ENCODE data around the gene LRRC49. TPM values are rescaled to one million over a fixed set of nuclear protein-coding genes. Genes with fewer than 3 reads are reported as not detected.

LRRC49 gene
- total and polyA plus RNA-seq, 4 donors = 3.0 to 24.3 (median 7.4) TPM

DNA sequence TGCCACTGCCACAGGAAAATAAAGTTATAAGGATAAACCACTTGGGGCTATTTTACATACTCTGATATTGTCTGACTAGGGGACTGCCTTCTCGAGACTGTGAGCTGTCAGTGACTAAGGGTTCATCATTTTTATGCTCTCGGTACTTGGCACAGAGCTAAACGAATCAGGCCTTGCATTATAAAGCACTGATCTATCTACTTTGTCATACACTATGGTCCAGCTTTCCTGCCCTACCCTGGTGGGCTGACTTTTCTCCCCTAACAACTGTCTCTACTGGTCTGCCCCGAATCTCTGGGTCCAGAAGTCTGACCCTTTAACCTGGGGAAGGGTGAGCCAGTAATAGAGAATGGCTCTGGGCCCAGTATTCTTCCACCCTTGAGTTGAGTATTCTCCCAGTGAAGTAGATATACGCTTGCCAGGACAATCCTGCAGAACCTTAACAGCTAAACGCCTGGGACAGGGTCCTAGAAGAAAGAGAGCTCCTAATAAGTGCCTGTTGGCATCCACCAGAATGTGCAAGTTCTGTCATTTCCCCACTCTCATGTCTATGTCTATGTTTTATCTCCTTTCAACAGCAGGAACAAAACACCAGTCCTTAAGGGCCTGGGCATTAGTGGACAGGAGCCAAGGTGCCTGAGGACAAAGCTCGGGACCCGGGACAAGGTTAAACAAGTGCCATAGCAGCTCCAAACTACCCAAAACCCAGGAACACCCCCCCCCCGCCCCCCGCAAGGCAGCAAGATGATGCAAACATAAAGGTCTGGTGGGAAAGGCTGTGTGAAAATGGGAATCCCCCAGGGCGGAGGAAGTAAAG, 39.9 kb upstream of the LRRC49 start:
- peaks cover 0 to 3% (median 2%) of the 10 kb centered on the region in 3 donors for H3K27me3 ChIP-seq (ENCODE audit: control insufficient read depth in 3 of 3, insufficient read depth in 3 of 3, low read length in 2 of 3)
- ATAC-seq (ENCODE audit: insufficient read depth, low FRiP score) (no peak), DNase-seq (peak in 1 of 3 donors; percentile 32)
- peaks cover 5 to 34% (median 12%) of the 10 kb centered on the region in 5 donors for H3K4me1 ChIP-seq (ENCODE audit: control insufficient read depth in 5 of 5, insufficient read depth in 5 of 5, low read length in 5 of 5)
- 53 to 70% methylated on average over 11 of the region's 11 CpGs for WGBS, 2 donors
- peak overlapping the region; percentile 23 to 92 for H3K27ac ChIP-seq (ENCODE audit: low read depth in 1 of 2, low read length in 1 of 2)
- H3K9me3 ChIP-seq (ENCODE audit: control insufficient read depth in 4 of 4, insufficient read depth in 3 of 4, low read length in 3 of 4) = no peaks in the 10 kb centered on the region
- peak overlapping the region; percentile 66 to 84 for H3K9ac ChIP-seq (ENCODE audit: insufficient read depth in 1 of 2, low read length in 2 of 2)
- peak overlapping the region; percentile 77 for H3K4me3 ChIP-seq
- H3K36me3 ChIP-seq (ENCODE audit: control insufficient read depth in 4 of 4, insufficient read depth in 4 of 4, low read length in 4 of 4) = peaks cover 0 to 14% (median 7%) of the 10 kb centered on the region in 4 donors
- TF ChIP-seq, protein P1, sequence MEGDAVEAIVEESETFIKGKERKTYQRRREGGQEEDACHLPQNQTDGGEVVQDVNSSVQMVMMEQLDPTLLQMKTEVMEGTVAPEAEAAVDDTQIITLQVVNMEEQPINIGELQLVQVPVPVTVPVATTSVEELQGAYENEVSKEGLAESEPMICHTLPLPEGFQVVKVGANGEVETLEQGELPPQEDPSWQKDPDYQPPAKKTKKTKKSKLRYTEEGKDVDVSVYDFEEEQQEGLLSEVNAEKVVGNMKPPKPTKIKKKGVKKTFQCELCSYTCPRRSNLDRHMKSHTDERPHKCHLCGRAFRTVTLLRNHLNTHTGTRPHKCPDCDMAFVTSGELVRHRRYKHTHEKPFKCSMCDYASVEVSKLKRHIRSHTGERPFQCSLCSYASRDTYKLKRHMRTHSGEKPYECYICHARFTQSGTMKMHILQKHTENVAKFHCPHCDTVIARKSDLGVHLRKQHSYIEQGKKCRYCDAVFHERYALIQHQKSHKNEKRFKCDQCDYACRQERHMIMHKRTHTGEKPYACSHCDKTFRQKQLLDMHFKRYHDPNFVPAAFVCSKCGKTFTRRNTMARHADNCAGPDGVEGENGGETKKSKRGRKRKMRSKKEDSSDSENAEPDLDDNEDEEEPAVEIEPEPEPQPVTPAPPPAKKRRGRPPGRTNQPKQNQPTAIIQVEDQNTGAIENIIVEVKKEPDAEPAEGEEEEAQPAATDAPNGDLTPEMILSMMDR (IDR thresholded peaks at IDR 0.05; ENCODE audit: control extremely low read depth, extremely low read depth) = no peak

DNA sequence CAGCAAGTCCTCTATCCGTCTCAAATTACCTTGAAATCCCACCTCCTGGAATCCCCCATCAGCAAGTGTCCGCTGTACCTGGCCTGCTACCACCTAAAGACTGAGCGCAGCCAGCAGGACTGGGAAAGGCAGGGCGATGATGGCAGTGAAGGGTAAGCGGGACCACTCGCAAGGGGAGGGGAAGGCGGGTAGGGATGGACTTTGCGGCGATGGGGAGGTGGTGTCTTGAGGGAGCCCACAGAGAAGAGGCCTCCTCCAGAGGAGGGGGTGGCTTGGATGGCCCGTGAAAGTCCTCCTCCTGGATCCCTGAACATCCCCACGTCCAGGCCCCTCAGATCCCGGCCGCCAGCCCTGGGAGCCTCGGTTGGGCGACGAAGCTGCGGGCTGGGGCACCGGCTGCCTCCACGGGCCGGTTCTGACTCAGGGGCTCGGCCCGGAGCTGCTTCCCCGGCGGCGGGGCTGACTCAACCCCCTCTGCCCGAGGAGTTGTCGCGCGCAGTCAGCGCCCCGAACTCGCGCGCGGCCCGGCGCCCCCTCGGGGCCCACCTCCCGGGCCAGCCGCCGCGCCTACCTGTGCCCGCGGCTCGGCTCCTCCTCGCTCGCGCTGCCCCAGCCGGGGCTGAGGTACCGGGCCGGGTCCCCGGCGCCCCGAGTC, 39.2 kb upstream of the LRRC49 start:
- TF ChIP-seq, protein P1 (IDR thresholded peaks at IDR 0.05; ENCODE audit: control extremely low read depth, extremely low read depth) = no peak
- H3K27ac ChIP-seq (ENCODE audit: low read depth in 1 of 2, low read length in 1 of 2) = peak overlapping the region; percentile 92 to 94
- H3K36me3 ChIP-seq (ENCODE audit: control insufficient read depth in 4 of 4, insufficient read depth in 4 of 4, low read length in 4 of 4) = peaks cover 0 to 14% (median 5%) of the 10 kb centered on the region in 4 donors
- no peaks in the 10 kb centered on the region for H3K9me3 ChIP-seq (ENCODE audit: control insufficient read depth in 4 of 4, insufficient read depth in 3 of 4, low read length in 3 of 4)
- ATAC-seq (ENCODE audit: insufficient read depth, low FRiP score) = no peak
- WGBS, 2 donors = 6 to 18% methylated on average over 23 to 54 of the region's 54 CpGs
- peaks cover 0 to 3% (median 2%) of the 10 kb centered on the region in 3 donors for H3K27me3 ChIP-seq (ENCODE audit: control insufficient read depth in 3 of 3, insufficient read depth in 3 of 3, low read length in 2 of 3)
- H3K4me1 ChIP-seq (ENCODE audit: control insufficient read depth in 5 of 5, insufficient read depth in 5 of 5, low read length in 5 of 5) = peaks cover 5 to 36% (median 12%) of the 10 kb centered on the region in 5 donors
- H3K9ac ChIP-seq (ENCODE audit: insufficient read depth in 1 of 2, low read length in 2 of 2) = peak overlapping the region; percentile 66 to 84
- H3K4me3 ChIP-seq = peak overlapping the region; percentile 77
- peak; percentile 68 to 76 (median 69) for DNase-seq

GRCh38 chr15:70853973-70854665, 38.5 kb upstream of the LRRC49 start, which contains the start of gene LARP6:
Gene LARP6 (minus strand): TSS chr15:70854157. CDS start chr15:70854088, 69 bp downstream.
- peaks cover 5 to 39% (median 12%) of the 10 kb centered on the region in 5 donors for H3K4me1 ChIP-seq (ENCODE audit: control insufficient read depth in 5 of 5, insufficient read depth in 5 of 5, low read length in 5 of 5)
- no peaks in the 10 kb centered on the region for H3K9me3 ChIP-seq (ENCODE audit: control insufficient read depth in 4 of 4, insufficient read depth in 3 of 4, low read length in 3 of 4)
- H3K9ac ChIP-seq (ENCODE audit: insufficient read depth in 1 of 2, low read length in 2 of 2) = peak within 1 kb of the TSS; percentile 66 to 84
- DNase-seq = peak; percentile 76 to 84 (median 81)
- H3K36me3 ChIP-seq (ENCODE audit: control insufficient read depth in 4 of 4, insufficient read depth in 4 of 4, low read length in 4 of 4) = peaks cover 0 to 14% (median 5%) of the 10 kb centered on the region in 4 donors
- H3K27ac ChIP-seq (ENCODE audit: low read depth in 1 of 2, low read length in 1 of 2) = peak within 1 kb of the TSS; percentile 92 to 95
- TF ChIP-seq, protein P1 (IDR thresholded peaks at IDR 0.05; ENCODE audit: control extremely low read depth, extremely low read depth) = no peak
- 1 to 2% methylated on average over 26 to 78 of the region's 78 CpGs for WGBS, 2 donors
- peaks cover 0 to 3% (median 2%) of the 10 kb centered on the region in 3 donors for H3K27me3 ChIP-seq (ENCODE audit: control insufficient read depth in 3 of 3, insufficient read depth in 3 of 3, low read length in 2 of 3)
- peak; percentile 64 for ATAC-seq (ENCODE audit: insufficient read depth, low FRiP score)
- H3K4me3 ChIP-seq = peak within 1 kb of the TSS; percentile 77

Data from lung (tissue), 12 donors.